HG03571 (cell line): ENCODE measurements around the gene RNF150.
"Not testable (repeated sequence)": the region's sequence is repeated elsewhere in the genome, so short reads cannot be mapped to it uniquely, and the experiment has no call there.

ENCODE experiments used
- ATAC-seq: cut with Tn5 transposase; IDR thresholded peaks from one replicate; pipeline ENCODE4 v1.9.1; 2021; ENCODE audit not compliant: unreplicated experiment

Gene RNF150

GRCh38 chr4:141078871-141079270 is 54.4 kb downstream of the RNF150 start:
- no peak for ATAC-seq

DNA sequence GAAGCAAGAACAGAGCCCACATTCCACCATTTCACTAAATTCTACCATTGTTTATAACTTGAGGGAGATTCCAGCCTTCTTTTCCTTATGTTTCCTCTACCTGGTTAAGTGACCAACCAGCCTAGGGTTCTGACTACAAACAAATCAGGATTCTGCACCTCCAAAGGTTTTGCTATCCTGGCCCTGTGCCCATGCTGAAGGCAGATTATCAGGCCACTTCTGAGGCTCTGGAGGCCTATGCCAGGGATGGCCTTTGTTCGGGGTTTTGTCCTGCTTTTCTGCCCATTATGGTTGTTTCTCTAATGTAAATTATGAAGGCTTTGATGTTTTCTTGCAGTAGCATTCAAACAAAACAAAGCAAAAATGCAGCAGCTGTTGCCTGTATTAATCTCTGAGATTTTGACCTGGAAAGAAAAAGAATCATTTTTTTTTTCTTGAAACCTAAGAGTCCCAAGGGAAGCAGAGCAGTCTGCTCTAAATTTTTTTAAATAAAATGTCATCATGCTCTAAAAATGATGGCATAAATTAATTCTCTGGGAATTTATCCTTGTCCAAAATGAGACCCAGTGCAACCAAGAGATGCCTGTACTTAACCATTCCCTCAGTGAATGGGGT is 55.6 kb downstream of the RNF150 start:
- ATAC-seq: no peak

- ATAC-seq: no peak
Observed at GRCh38 chr4:141075553-141075952, 57.7 kb downstream of the RNF150 start.

GRCh38 chr4:141074098-141074878 is 59.0 kb downstream of the RNF150 start:
- no peak for ATAC-seq

GRCh38 chr4:141066690-141067089 is 66.6 kb downstream of the RNF150 start:
- no peak for ATAC-seq

DNA sequence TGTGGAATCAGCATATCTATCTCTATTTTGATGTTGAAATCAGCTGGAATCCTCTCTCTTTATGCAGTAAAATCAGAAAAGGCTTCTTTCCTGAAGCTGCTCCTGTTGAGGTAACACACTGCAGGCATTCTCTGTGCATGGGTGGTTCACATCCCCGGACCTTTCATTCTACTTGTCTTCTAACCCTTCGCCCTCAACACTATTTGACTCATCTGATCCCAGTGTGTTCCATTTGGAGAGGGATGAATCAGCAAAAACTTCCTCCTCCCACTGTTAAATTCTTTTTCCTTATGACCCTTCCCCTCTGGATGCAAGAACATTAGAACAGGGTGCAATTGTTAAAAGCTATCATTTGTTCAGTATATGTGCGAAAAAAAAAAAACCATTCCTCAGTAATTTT is 67.4 kb downstream of the RNF150 start:
- ATAC-seq: no peak

GRCh38 chr4:141062651-141063050 is 70.6 kb downstream of the RNF150 start:
- no peak for ATAC-seq

DNA sequence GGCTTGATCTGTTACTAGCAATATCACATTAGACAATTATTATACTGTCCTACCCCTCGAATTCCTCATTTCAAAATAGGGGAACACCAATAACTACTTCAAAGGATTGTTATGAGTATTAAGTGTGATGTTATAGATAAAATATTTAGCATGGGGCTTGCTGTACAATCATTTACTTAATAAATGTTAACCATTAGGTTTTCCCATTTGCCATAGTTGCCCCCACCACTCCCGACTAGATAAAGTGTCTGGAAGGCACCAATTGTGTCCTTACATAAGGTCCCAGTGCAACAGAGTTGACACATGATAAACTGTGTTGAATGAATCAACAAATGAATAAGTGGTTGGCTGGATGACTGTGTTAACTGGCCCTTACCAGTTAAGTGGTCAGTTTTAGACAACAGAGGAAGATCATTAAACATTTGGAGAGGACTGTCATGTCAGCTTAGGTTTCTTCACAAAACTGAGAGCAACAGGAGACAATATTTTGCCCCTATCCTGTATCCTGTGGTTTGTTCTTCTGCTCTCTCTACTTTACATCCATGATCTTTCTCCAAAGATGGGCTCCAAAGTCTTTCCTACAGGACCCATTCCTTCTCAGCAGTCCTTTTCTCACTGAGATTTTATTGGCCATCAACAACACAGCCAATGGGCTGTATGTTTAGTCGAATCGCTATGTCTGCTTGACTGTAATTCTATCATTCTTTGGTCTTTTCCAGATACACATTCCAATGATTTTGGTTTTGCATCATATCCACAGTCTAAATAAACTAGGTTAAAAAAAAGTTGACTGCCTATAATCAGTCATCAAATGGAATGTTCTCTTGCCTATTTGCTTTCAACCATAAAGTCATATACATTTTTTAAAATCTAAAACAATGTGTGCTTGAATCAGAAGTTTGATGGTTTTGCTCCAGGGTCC is 74.4 kb downstream of the RNF150 start:
- ATAC-seq: no peak

GRCh38 chr4:141057582-141057981 is 75.7 kb downstream of the RNF150 start:
- no peak for ATAC-seq

DNA sequence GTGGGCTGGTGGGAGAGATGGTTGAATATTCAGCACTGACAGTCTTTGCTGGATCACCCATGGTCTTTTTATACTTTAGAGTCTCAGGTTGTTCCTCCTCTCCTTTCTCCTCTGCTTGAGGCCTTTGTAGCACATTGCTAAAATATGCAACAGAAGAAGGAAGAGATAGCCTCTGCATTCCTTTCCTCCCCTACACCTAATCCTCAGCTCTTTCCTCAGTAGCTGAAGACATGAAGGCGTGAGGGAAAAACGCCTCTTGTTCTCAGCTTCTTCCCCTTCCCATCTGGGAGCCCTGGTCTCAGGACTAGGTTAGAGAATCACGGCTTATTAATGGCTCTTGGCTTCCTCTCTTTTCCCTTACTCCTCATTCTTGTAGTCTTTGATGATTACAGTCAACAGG is 76.8 kb downstream of the RNF150 start:
- ATAC-seq: no peak

GRCh38 chr4:141054446-141054845 is 78.8 kb downstream of the RNF150 start:
- no peak for ATAC-seq

DNA sequence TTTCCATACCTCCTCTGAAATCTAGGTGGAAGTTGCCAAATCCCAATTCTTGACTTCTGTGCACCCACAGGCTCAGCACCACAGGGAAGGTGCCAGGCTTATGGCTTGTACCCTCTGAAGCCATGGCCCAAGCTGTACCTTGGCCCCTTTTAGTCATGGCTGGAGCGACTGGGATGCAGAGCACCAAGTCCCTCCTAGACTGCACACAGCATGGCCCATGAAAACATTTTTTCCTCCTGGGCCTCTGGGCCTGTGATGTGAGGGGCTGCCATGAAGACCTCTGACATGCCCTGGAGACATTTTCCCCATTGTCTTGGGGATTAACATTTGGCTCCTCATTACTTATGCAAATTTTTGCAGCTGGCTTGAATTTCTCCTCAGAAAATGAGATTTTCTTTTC is 82.3 kb downstream of the RNF150 start:
- ATAC-seq: not testable (repeated sequence)

- no peak for ATAC-seq
Observed at GRCh38 chr4:141047228-141047884, 85.9 kb downstream of the RNF150 start.

- ATAC-seq: no peak
Observed at GRCh38 chr4:141046255-141046654, 87.0 kb downstream of the RNF150 start.

- no peak for ATAC-seq
Observed at GRCh38 chr4:141045848-141046247, 87.4 kb downstream of the RNF150 start.

GRCh38 chr4:141041021-141041476 is 92.2 kb downstream of the RNF150 start:
- no peak for ATAC-seq

DNA sequence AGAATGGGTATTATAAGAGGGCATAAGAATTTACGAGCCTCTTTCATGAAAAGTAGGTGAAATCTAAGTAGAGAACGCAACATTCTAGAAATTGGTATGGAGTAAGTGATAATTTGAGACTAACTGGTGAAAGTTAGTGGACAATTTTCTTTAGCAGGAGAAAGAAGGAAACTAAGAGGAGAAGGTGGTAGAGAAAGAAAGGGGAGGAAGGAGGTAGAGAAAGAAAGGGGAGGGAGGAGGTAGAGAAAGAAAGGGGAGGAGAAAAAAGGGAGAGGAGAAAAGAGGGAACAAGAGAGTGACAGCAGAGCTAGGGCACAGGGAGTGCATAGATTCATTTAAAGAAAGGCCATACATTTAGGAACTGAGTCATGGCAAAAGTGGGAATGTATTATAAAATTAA is 94.1 kb downstream of the RNF150 start:
- no peak for ATAC-seq

GRCh38 chr4:141038428-141038827 is 94.8 kb downstream of the RNF150 start:
- ATAC-seq: no peak

DNA sequence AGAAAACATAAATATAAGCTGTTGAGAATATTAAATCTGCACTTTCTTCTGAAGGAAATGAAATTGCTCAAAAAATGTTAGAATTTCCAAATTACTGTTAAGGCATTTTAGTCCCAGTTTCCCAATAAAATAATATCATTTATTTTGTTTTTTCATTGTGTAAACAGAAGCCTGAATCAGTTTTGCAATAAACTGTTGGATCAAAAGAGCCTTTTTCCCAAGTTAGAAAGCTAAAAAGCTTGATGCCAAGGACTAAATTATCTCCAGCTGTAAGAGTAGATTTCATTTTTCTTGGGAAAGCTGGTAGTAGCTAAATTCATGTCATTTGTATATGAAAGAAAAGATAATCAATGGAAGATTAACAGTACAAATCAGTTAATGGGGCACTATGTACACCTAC is 95.8 kb downstream of the RNF150 start:
- no peak for ATAC-seq

- no peak for ATAC-seq
Observed at GRCh38 chr4:141036786-141037185, 96.5 kb downstream of the RNF150 start.

DNA sequence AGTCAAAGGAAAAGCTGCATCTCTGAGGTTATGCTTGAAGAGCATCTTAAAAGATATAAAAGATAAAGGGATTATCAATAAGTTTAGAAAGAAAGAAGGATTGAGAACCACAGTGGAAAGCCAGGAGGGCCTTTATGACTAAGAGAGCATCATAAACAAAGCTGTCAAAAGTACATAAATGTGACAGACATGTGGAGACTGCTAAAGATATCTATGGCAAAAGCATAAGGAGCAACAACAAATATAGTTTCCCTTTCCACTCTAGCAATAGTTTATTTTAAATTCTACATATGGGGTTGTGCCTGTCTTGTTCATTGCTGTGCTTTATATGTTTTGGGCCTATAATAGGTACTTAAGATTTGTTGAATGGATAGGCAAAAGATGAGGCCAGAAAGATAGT is 97.3 kb downstream of the RNF150 start:
- no peak for ATAC-seq
